ENCODE measurements around the gene GUCY1A2. TPM values are rescaled to one million over a fixed set of nuclear protein-coding genes. Genes with fewer than 3 reads are reported as not detected.

GUCY1A2 gene
- total RNA-seq, 3 donors from 2014 or later = 0.61 to 4.0 (median 1.4) TPM

GRCh38 chr11:106821826-106822225, 196.4 kb downstream of the GUCY1A2 start:
- intact Hi-C loops (cut with DNase I, micrococcal nuclease) = no loop called here
- DNase-seq = no peak

GRCh38 chr11:106821291-106821690, 197.0 kb downstream of the GUCY1A2 start:
- no peak for TF ChIP-seq CTCF (IDR thresholded peaks at IDR 0.05)
- H3K4me1 ChIP-seq (ENCODE audit: low read depth) = no peaks in the 10 kb centered on the region
- no peak overlapping the region for H3K4me3 ChIP-seq
- intact Hi-C loops (cut with DNase I, micrococcal nuclease) = no loop called here
- no peaks in the 10 kb centered on the region for H3K36me3 ChIP-seq (ENCODE audit: low read depth)
- H3K9me3 ChIP-seq = peaks cover 1% of the 10 kb centered on the region
- ATAC-seq (no peak), DNase-seq (no peak)

More at GRCh38 chr11:106821826-106822225, 196.4 kb downstream of the GUCY1A2 start:
- ATAC-seq = no peak
- no peaks in the 10 kb centered on the region for H3K4me1 ChIP-seq (ENCODE audit: low read depth)
- H3K36me3 ChIP-seq (ENCODE audit: low read depth) = no peaks in the 10 kb centered on the region
- peaks cover 3% of the 10 kb centered on the region for H3K9me3 ChIP-seq
- H3K4me3 ChIP-seq = no peak overlapping the region
- TF ChIP-seq CTCF (IDR thresholded peaks at IDR 0.05) = no peak

GRCh38 chr11:106818443-106818842, 199.8 kb downstream of the GUCY1A2 start:
- H3K9me3 ChIP-seq = peaks cover 11% of the 10 kb centered on the region
- H3K4me1 ChIP-seq (ENCODE audit: low read depth) = no peaks in the 10 kb centered on the region
- TF ChIP-seq CTCF (IDR thresholded peaks at IDR 0.05) = no peak
- no peak for DNase-seq
- intact Hi-C loops (cut with DNase I, micrococcal nuclease) = no loop called here
- no peak overlapping the region for H3K4me3 ChIP-seq
- H3K36me3 ChIP-seq (ENCODE audit: low read depth) = no peaks in the 10 kb centered on the region
- ATAC-seq = no peak

GRCh38 chr11:106815209-106815608, 203.1 kb downstream of the GUCY1A2 start:
- no peak overlapping the region for H3K4me3 ChIP-seq
- H3K9me3 ChIP-seq = peaks cover 11% of the 10 kb centered on the region
- no peak for ATAC-seq
- intact Hi-C loops (cut with DNase I, micrococcal nuclease) = no loop called here
- no peaks in the 10 kb centered on the region for H3K4me1 ChIP-seq (ENCODE audit: low read depth)
- DNase-seq = no peak
- TF ChIP-seq CTCF (IDR thresholded peaks at IDR 0.05) = no peak
- no peaks in the 10 kb centered on the region for H3K36me3 ChIP-seq (ENCODE audit: low read depth)

GRCh38 chr11:106813806-106814205, 204.5 kb downstream of the GUCY1A2 start:
- Histone ChIP-seq H3K9me3 (peaks cover 11% of the 10 kb centered on the region), H3K4me1 (ENCODE audit: low read depth) (no peaks in the 10 kb centered on the region), H3K4me3 (no peak overlapping the region), H3K36me3 (ENCODE audit: low read depth) (no peaks in the 10 kb centered on the region)
- DNase-seq (no peak), ATAC-seq (no peak)
- no peak for TF ChIP-seq CTCF (IDR thresholded peaks at IDR 0.05)
- intact Hi-C loops (cut with DNase I, micrococcal nuclease) = no loop called here

- TF ChIP-seq CTCF (IDR thresholded peaks at IDR 0.05) = no peak
Measured at GRCh38 chr11:106794058-106794457, 224.2 kb downstream of the GUCY1A2 start.

More at GRCh38 chr11:106794058-106794457, 224.2 kb downstream of the GUCY1A2 start:
- H3K4me1 ChIP-seq (ENCODE audit: low read depth) = no peaks in the 10 kb centered on the region
- DNase-seq (no peak), ATAC-seq (no peak)
- intact Hi-C loops (cut with DNase I, micrococcal nuclease) = no loop called here
- H3K36me3 ChIP-seq (ENCODE audit: low read depth) = no peaks in the 10 kb centered on the region
- H3K9me3 ChIP-seq = peaks cover 25% of the 10 kb centered on the region
- no peak overlapping the region for H3K4me3 ChIP-seq

All from mucosa of descending colon (tissue), 3 donors.